ENCODE measurements around the gene IL1R1.

DNA sequence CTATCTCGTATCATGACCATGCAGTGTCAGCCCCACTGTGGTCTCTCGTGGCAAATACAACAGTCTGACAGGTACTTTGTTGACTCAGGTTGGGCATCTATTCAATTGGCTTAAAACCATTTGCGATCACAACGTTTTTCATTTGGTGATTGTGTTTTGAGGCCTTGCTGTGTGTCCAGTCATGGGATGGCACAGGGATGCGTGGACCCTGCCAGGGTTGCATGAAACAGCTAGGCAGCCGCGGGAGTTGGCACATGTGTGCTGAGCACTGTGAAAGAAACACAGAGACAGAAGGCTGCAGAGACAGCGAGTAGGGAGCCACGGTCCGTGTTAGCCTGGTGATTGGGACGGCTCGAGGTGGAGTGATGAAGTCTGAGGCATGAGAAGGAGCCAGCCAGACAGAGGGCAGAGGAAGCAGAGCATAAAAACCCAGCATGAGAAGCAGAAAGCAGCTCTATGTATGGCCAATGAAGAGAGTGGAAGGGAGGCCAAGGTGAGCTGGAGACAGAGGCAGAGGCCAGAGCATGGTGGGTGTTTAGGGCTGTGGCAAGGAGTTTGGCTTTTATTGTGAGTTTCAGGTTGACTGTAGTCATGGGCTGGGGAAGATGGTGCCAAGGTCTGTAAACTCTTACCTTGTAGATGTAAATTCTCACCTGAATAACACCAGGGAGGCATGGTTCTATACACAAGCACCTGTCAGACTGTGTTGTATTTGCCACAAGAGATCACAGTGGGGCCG, 31.8 kb upstream of the IL1R1 start:
- TF ChIP-seq, protein P1, sequence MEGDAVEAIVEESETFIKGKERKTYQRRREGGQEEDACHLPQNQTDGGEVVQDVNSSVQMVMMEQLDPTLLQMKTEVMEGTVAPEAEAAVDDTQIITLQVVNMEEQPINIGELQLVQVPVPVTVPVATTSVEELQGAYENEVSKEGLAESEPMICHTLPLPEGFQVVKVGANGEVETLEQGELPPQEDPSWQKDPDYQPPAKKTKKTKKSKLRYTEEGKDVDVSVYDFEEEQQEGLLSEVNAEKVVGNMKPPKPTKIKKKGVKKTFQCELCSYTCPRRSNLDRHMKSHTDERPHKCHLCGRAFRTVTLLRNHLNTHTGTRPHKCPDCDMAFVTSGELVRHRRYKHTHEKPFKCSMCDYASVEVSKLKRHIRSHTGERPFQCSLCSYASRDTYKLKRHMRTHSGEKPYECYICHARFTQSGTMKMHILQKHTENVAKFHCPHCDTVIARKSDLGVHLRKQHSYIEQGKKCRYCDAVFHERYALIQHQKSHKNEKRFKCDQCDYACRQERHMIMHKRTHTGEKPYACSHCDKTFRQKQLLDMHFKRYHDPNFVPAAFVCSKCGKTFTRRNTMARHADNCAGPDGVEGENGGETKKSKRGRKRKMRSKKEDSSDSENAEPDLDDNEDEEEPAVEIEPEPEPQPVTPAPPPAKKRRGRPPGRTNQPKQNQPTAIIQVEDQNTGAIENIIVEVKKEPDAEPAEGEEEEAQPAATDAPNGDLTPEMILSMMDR (conservative IDR thresholded peaks at IDR 0.05; ENCODE audit: low read depth, low read length), result no peak
- TF ChIP-seq RAD21 (IDR thresholded peaks at IDR 0.05; ENCODE audit: low read length) (no peak), CEBPB (IDR thresholded peaks at IDR 0.05; ENCODE audit: low read depth, low read length) (no peak), POLR2A (IDR thresholded peaks at IDR 0.05; ENCODE audit: low read depth, low read length) (no peak), MXI1 (IDR thresholded peaks at IDR 0.05; ENCODE audit: borderline replicate concordance, low read depth, low read length) (no peak)

Measured in IMR-90 (cell line).